GM12878 (cell line): ENCODE data around the gene NRTN. TPM values are rescaled to one million over a fixed set of nuclear protein-coding genes. Genes with fewer than 3 reads are reported as not detected.

Source experiments
- ATAC-seq: fragments of 200-7000 bp; cut with Tn5 transposase; 3 replicates; pipeline ENCODE4 v1.9.1; 2020; ENCODE audit warnings: mild to moderate bottlenecking, moderate library complexity
- BruUV-seq: library from RNA; stranded (reverse); fragments of 400-500 nt; replicated peaks from 2 replicates; lab custom pipeline; 2021; lab: Mats Ljungman, UMichigan
- CTCF ChIA-PET: fragments of 300-600 bp; sonication (Branson Sonifier 250); formaldehyde crosslinking; extraction: SDS; loops from one replicate; lab custom pipeline; 2021; ENCODE audit warnings: inconsistent platforms; lab: Yijun Ruan, JAX
- POLR2A ChIA-PET: fragments of 350-600 bp; formaldehyde crosslinking; extraction: SDS; loops from one replicate; lab custom pipeline; 2021; ENCODE audit warnings: inconsistent platforms; lab: Charles Lee
- RAD21 ChIA-PET: fragments of 300-600 bp; sonication (Branson Sonifier 250); formaldehyde crosslinking; loops from one replicate; lab custom pipeline; 2023; ENCODE audit warnings: antibody characterized with exemption; ENCODE audit not compliant: unreplicated experiment; lab: Charles Lee
- SMC1A ChIA-PET: fragments of 300-600 bp; sonication (Branson Sonifier 250); formaldehyde crosslinking; loops from one replicate; lab custom pipeline; 2023; ENCODE audit not compliant: unreplicated experiment, uncharacterized antibody; lab: Charles Lee
- DNase-seq: peaks from one replicate; pipeline ENCODE4 v3.0.0-alpha.2; 2011; ENCODE audit warnings: low read depth, low spot score
- FAIRE-seq: peaks from 3 replicates; lab custom pipeline; 2011; peaks lifted over from hg19 to GRCh38; lab: Jason Lieb, UNC
- H2AFZ ChIP-seq: 2 replicates; pipeline ENCODE4 v1.6.0; 2011; ENCODE audit warnings: low read depth, low read length, control low read depth; ENCODE audit not compliant: control insufficient read depth
- H3K27ac ChIP-seq: 2 replicates; pipeline ENCODE4 v1.5.1; 2011; ENCODE audit warnings: control low read depth; ENCODE audit not compliant: control insufficient read depth, insufficient read depth
- H3K27me3 ChIP-seq, 2 experiments: replicated peaks in 1 of 2; 2 replicates each; pipeline versions ENCODE4 v1.6.0 to v1.6.1; 2011; ENCODE audit warnings: low read length in 1 of 2; ENCODE audit not compliant: control insufficient read depth in 2 of 2, insufficient read depth in 2 of 2
- H3K36me3 ChIP-seq, 2 experiments: 2 replicates each; pipeline ENCODE4 v1.5.1; 2011; ENCODE audit warnings: low read length in 1 of 2; ENCODE audit not compliant: control insufficient read depth in 2 of 2, insufficient read depth in 2 of 2
- H3K4me1 ChIP-seq: 2 replicates; pipeline ENCODE4 v1.6.1; 2011; ENCODE audit warnings: mild to moderate bottlenecking, low read length, moderate library complexity, mixed read lengths; ENCODE audit not compliant: control insufficient read depth, insufficient read depth
- H3K4me2 ChIP-seq: 2 replicates; pipeline ENCODE4 v1.6.0; 2011; ENCODE audit warnings: control low read depth; ENCODE audit not compliant: control insufficient read depth, insufficient read depth
- H3K4me3 ChIP-seq: fragments of 200-600 bp; sonication (generic); 2 replicates; pipeline ENCODE4 v1.5.1; 2016
- H3K79me2 ChIP-seq: 2 replicates; pipeline ENCODE4 v1.6.0; 2011; ENCODE audit warnings: low read length; ENCODE audit not compliant: control insufficient read depth, insufficient read depth
- H3K9ac ChIP-seq: 2 replicates; pipeline ENCODE4 v1.8.0; 2011; ENCODE audit warnings: low read length, control low read depth, mixed read lengths; ENCODE audit not compliant: control insufficient read depth, insufficient read depth
- H3K9me3 ChIP-seq: replicated peaks from 3 replicates; pipeline ENCODE4 v1.5.1; 2011; ENCODE audit warnings: mild to moderate bottlenecking, low read length; ENCODE audit not compliant: control insufficient read depth, insufficient read depth
- H4K20me1 ChIP-seq: 2 replicates; pipeline ENCODE4 v1.6.0; 2011; ENCODE audit not compliant: control insufficient read depth, insufficient read depth
- ATF7 ChIP-seq: fragments of 450-650 bp; IDR thresholded peaks from 2 replicates; pipeline ENCODE4 v1.6.1; 2016; ENCODE audit warnings: low read depth, mild to moderate bottlenecking
- BRCA1 ChIP-seq: IDR thresholded peaks from 2 replicates; pipeline ENCODE4 v1.6.1; 2011; ENCODE audit warnings: low read depth, low read length, improper control_type of control experiment
- E4F1 ChIP-seq: fragments of 450-650 bp; IDR thresholded peaks from 2 replicates; pipeline ENCODE4 v1.6.1; 2018; ENCODE audit warnings: borderline replicate concordance, mild to moderate bottlenecking; ENCODE audit not compliant: partially characterized antibody
- ESRRA ChIP-seq: IDR thresholded peaks from 2 replicates; pipeline ENCODE4 v1.6.1; 2012; ENCODE audit warnings: mild to moderate bottlenecking, low read length, improper control_type of control experiment
- FOXK2 ChIP-seq: fragments of 450-650 bp; IDR thresholded peaks from 2 replicates; pipeline ENCODE4 v1.6.1; 2017; ENCODE audit warnings: mild to moderate bottlenecking, moderate library complexity
- IKZF1 ChIP-seq: fragments of 450-650 bp; conservative IDR thresholded peaks from 2 replicates; pipeline ENCODE4 v1.6.1; 2017; ENCODE audit warnings: antibody characterized with exemption, mild to moderate bottlenecking
- MYC ChIP-seq: IDR thresholded peaks from 2 replicates; pipeline ENCODE4 v1.6.1; 2011; ENCODE audit warnings: mild to moderate bottlenecking, low read length, moderate library complexity, inconsistent platforms; ENCODE audit not compliant: insufficient read depth, insufficient replicate concordance, insufficient read length, severe bottlenecking
- POLR2AphosphoS5 ChIP-seq: IDR thresholded peaks from 2 replicates; pipeline ENCODE4 v1.6.1; 2011; ENCODE audit warnings: mild to moderate bottlenecking, low read length, inconsistent platforms
- RBBP5 ChIP-seq: fragments of 200-600 bp; sonication (generic); conservative IDR thresholded peaks from 2 replicates; pipeline ENCODE4 v1.6.1; 2016
- ZBED1 ChIP-seq: IDR thresholded peaks from 2 replicates; pipeline ENCODE4 v1.6.1; 2016; ENCODE audit warnings: borderline replicate concordance
- WGBS: methylation state at CpG from one replicate; pipeline ENCODE4 v1.1.6; 2016; ENCODE audit warnings: low lambda C conversion rate; ENCODE audit not compliant: insufficient replicate concordance, insufficient coverage; ENCODE audit errors: missing lambda C conversion rate; 5-methylcytosine and 5-hydroxymethylcytosine counted together
- in situ Hi-C: fragments of 300-500 bp; cut with MboI; formaldehyde crosslinking; loops from 9 replicates; pipeline ENCODE4 v1.14.3; 2018; ENCODE audit warnings: mixed read lengths
- intact Hi-C: fragments of 100-400 bp; cut with micrococcal nuclease; formaldehyde crosslinking; loops from one replicate; pipeline ENCODE4 v1.14.2; 2022; ENCODE audit not compliant: unreplicated experiment
- polyA plus RNA-seq, 11 experiments: library from polyadenylated mRNA; depleted of rRNA in 4 of 11; unstranded in 6 of 11; stranded (reverse) in 5 of 11; fragments of >200 nt; fragmentation: Nextera tagmentation in 4 of 11; fragmentation: Illumina TruSeq in 1 of 11; extraction: Ambion mirVana in 4 of 11; extraction: Trizol in 1 of 11; gene quantifications; 1 replicate in 1 of 11; 2 replicates in 10 of 11; pipeline versions ENCODE4 v1.2.1 to v1.2.3, GENCODE V29; 2011 to 2016; ENCODE audit warnings: inconsistent platforms in 2 of 11, missing spikeins in 2 of 11, low read depth in 1 of 11
- total RNA-seq, 4 experiments: library from RNA; depleted of rRNA in 3 of 4; stranded (reverse); fragments of >200 nt in 3 of 4; fragmentation: Illumina TruSeq in 1 of 4; extraction: Trizol in 1 of 4; gene quantifications; 2 replicates each; pipeline versions ENCODE4 v1.2.1 to v1.2.3, GENCODE V29; 2013 to 2021
- TF ChIP-seq, protein P1 (sequence below): IDR thresholded peaks from 2 replicates; pipeline ENCODE4 v1.6.1; 2011; ENCODE audit warnings: borderline replicate concordance, low read depth, mild to moderate bottlenecking, moderate library complexity, mixed read lengths, low read length; ENCODE audit not compliant: insufficient read depth; ENCODE audit errors: extremely low read length
- TF ChIP-seq, protein P2 (sequence below): fragments of 450-650 bp; IDR thresholded peaks from 2 replicates; pipeline ENCODE4 v1.6.1; 2017; ENCODE audit warnings: low read depth, mild to moderate bottlenecking, moderate library complexity

The NRTN gene
- total and polyA plus RNA-seq, 10 of the 15 experiments (the other 5 are each of a cell fraction or from before 2014, with no cell fraction given) = not detected

- no peak overlapping the region for H3K9ac ChIP-seq
- intact Hi-C loops = no loop called here
- RAD21 ChIA-PET = no interaction called here
- no peak overlapping the region for H2AFZ ChIP-seq
- ATAC-seq (no peak), FAIRE-seq (no peak)
- in situ Hi-C loops = no loop called here
- H3K4me2 ChIP-seq = no peak overlapping the region
- no peak overlapping the region for H3K27ac ChIP-seq
- POLR2A ChIA-PET = interaction anchor here (0.6 kb wide), 1 partner anchor 801 kb away, joined by 9 read pairs; no protein-coding TSS in a partner anchor
- no peaks in the 10 kb centered on the region for H3K36me3 ChIP-seq
- no TSS peak for BruUV-seq
- H3K27me3 ChIP-seq = no peaks in the 10 kb centered on the region
- no peak overlapping the region for H3K4me3 ChIP-seq
- TF ChIP-seq RBBP5 = no peak
- TF ChIP-seq MYC = no peak
- TF ChIP-seq BRCA1 = no peak
- TF ChIP-seq, protein P1, sequence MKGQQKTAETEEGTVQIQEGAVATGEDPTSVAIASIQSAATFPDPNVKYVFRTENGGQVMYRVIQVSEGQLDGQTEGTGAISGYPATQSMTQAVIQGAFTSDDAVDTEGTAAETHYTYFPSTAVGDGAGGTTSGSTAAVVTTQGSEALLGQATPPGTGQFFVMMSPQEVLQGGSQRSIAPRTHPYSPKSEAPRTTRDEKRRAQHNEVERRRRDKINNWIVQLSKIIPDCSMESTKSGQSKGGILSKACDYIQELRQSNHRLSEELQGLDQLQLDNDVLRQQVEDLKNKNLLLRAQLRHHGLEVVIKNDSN = no peak
- TF ChIP-seq, all 136 proteins: peak for 0
- ChIA-PET CTCF (interaction anchor here (1.5 to 1.8 kb wide), 2 partner anchors 18 to 247 kb away, joined by 6 to 7 read pairs; no protein-coding TSS in a partner anchor), SMC1A (no interaction called here)
- Histone ChIP-seq H3K9me3 (no peaks in the 10 kb centered on the region), H3K4me1 (no peaks in the 10 kb centered on the region), H3K79me2 (no peaks in the 10 kb centered on the region), H4K20me1 (no peaks in the 10 kb centered on the region)
- no peak for DNase-seq
- 38% methylated on average over 8 of the region's 8 CpGs for WGBS
These were observed 29.9 kb upstream of the NRTN start for GRCh38 chr19:5774921-5775320.

GRCh38 chr19:5775668-5776309 lies 29.1 kb upstream of the NRTN start:
- ChIA-PET RAD21 (no interaction called here), CTCF (interaction anchor here (1.5 kb wide), 1 partner anchor 247 kb away, joined by 6 read pairs; no protein-coding TSS in a partner anchor), SMC1A (no interaction called here), POLR2A (interaction anchor here (0.6 kb wide), 1 partner anchor 802 kb away, joined by 9 read pairs; no protein-coding TSS in a partner anchor)
- ATAC-seq = no peak
- Histone ChIP-seq H3K4me2 (no peak overlapping the region), H3K4me3 (no peak overlapping the region), H2AFZ (no peak overlapping the region), H3K27me3 (no peaks in the 10 kb centered on the region), H3K36me3 (no peaks in the 10 kb centered on the region), H4K20me1 (no peaks in the 10 kb centered on the region), H3K9me3 (no peaks in the 10 kb centered on the region), H3K27ac (no peak overlapping the region), H3K9ac (no peak overlapping the region), H3K79me2 (no peaks in the 10 kb centered on the region), H3K4me1 (no peaks in the 10 kb centered on the region)
- no peak for TF ChIP-seq ATF7
- TF ChIP-seq ZBED1 = no peak
- no peak for TF ChIP-seq FOXK2
- no peak for TF ChIP-seq E4F1
- no peak for TF ChIP-seq IKZF1
- no peak for TF ChIP-seq RBBP5
- no peak for TF ChIP-seq ESRRA
- TF ChIP-seq, protein P2, sequence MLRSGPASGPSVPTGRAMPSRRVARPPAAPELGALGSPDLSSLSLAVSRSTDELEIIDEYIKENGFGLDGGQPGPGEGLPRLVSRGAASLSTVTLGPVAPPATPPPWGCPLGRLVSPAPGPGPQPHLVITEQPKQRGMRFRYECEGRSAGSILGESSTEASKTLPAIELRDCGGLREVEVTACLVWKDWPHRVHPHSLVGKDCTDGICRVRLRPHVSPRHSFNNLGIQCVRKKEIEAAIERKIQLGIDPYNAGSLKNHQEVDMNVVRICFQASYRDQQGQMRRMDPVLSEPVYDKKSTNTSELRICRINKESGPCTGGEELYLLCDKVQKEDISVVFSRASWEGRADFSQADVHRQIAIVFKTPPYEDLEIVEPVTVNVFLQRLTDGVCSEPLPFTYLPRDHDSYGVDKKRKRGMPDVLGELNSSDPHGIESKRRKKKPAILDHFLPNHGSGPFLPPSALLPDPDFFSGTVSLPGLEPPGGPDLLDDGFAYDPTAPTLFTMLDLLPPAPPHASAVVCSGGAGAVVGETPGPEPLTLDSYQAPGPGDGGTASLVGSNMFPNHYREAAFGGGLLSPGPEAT = no peak
- TF ChIP-seq POLR2AphosphoS5 = no peak
- no peak for FAIRE-seq
- intact Hi-C loops (no loop called here), in situ Hi-C loops (no loop called here)
- WGBS = 59% methylated on average over 17 of the region's 17 CpGs
- no peak for DNase-seq
- no TSS peak for BruUV-seq
